ENCODE measurements around the gene U2AF1L4.

GRCh38 chr19:35731353-35731752, 13.9 kb downstream of the U2AF1L4 start:
- no peak for TF ChIP-seq CTCF (IDR thresholded peaks at IDR 0.05)
- no peak for TF ChIP-seq POLR2A (IDR thresholded peaks at IDR 0.05)
